ENCODE results near the gene TPRG1.

TPRG1 gene

GRCh38 chr3:189143771-189144170, 28.0 kb upstream of the TPRG1 start:
- DNase-seq (ENCODE audit: extremely low spot score) = no peak
- CTCF ChIA-PET = interaction anchor here (1.0 to 11.0 kb wide), 3 partner anchors 8 to 1404 kb away, joined by 3 to 109 read pairs (median 5); no protein-coding TSS in a partner anchor
- POLR2A ChIA-PET = no interaction called here

GRCh38 chr3:189144645-189145044, 27.1 kb upstream of the TPRG1 start:
- POLR2A ChIA-PET = no interaction called here
- CTCF ChIA-PET = interaction anchor here (1.0 to 11.0 kb wide), 3 partner anchors 9 to 1405 kb away, joined by 3 to 109 read pairs (median 5); no protein-coding TSS in a partner anchor
- no peak for DNase-seq (ENCODE audit: extremely low spot score)
- TF ChIP-seq CTCF (IDR thresholded peaks at IDR 0.05; ENCODE audit: control extremely low read depth, extremely low read depth, low read depth, missing control alignments) = peak; percentile 8

More at GRCh38 chr3:189143771-189144170, 28.0 kb upstream of the TPRG1 start:
- TF ChIP-seq CTCF (IDR thresholded peaks at IDR 0.05; ENCODE audit: control extremely low read depth, extremely low read depth, low read depth, missing control alignments) = no peak

GRCh38 chr3:189146848-189147247, 24.9 kb upstream of the TPRG1 start:
- POLR2A ChIA-PET = no interaction called here
- DNase-seq (ENCODE audit: extremely low spot score) = no peak
- no peak for TF ChIP-seq CTCF (IDR thresholded peaks at IDR 0.05; ENCODE audit: control extremely low read depth, extremely low read depth, low read depth, missing control alignments)
- CTCF ChIA-PET = interaction anchor here (0.8 to 11.0 kb wide), 6 partner anchors 9 to 1411 kb away, joined by 3 to 109 read pairs (median 3); no protein-coding TSS in a partner anchor

GRCh38 chr3:189148081-189148507, 23.7 kb upstream of the TPRG1 start:
- peak; percentile 56 for DNase-seq (ENCODE audit: extremely low spot score)
- CTCF ChIA-PET = interaction anchor here (0.7 to 2.4 kb wide), 7 partner anchors 8 to 1409 kb away, joined by 3 to 49 read pairs (median 6); no protein-coding TSS in a partner anchor
- TF ChIP-seq CTCF (IDR thresholded peaks at IDR 0.05; ENCODE audit: control extremely low read depth, extremely low read depth, low read depth, missing control alignments) = peak; percentile 82
- POLR2A ChIA-PET = no interaction called here

- TF ChIP-seq CTCF (IDR thresholded peaks at IDR 0.05; ENCODE audit: control extremely low read depth, extremely low read depth, low read depth, missing control alignments) = no peak
These were observed 22.6 kb upstream of the TPRG1 start for GRCh38 chr3:189149203-189149602.

GRCh38 chr3:189157232-189158007, 14.4 kb upstream of the TPRG1 start:
- ChIA-PET CTCF (interaction anchor here (1.2 to 2.5 kb wide), 2 partner anchors 1409 to 1418 kb away, joined by 3 to 12 read pairs; no protein-coding TSS in a partner anchor), POLR2A (no interaction called here)
- no peak for TF ChIP-seq CTCF (IDR thresholded peaks at IDR 0.05; ENCODE audit: control extremely low read depth, extremely low read depth, low read depth, missing control alignments)
- no peak for DNase-seq (ENCODE audit: extremely low spot score)

More at GRCh38 chr3:189149203-189149602, 22.6 kb upstream of the TPRG1 start:
- DNase-seq (ENCODE audit: extremely low spot score) = no peak
- CTCF ChIA-PET = interaction anchor here (1.2 to 2.4 kb wide), 7 partner anchors 9 to 1410 kb away, joined by 3 to 49 read pairs (median 6); no protein-coding TSS in a partner anchor
- POLR2A ChIA-PET = interaction anchor here (0.6 kb wide), 1 partner anchor 228 kb away, joined by 3 read pairs; no protein-coding TSS in a partner anchor
